ENCODE data around the gene INPP4B.

The INPP4B gene

GRCh38 chr4:142282870-142283431 is 563.1 kb downstream of the INPP4B start:
- no peak for DNase-seq

- DNase-seq = no peak
Measured at GRCh38 chr4:142281999-142282398, 564.1 kb downstream of the INPP4B start.

- DNase-seq = no peak
Measured at GRCh38 chr4:142278663-142279062, 567.4 kb downstream of the INPP4B start.

- DNase-seq = no peak
Measured at GRCh38 chr4:142278171-142278570, 567.9 kb downstream of the INPP4B start.

- no peak for DNase-seq
Measured at GRCh38 chr4:142274137-142274536, 572.0 kb downstream of the INPP4B start.

GRCh38 chr4:142272452-142272851 is 573.6 kb downstream of the INPP4B start:
- no peak for DNase-seq

GRCh38 chr4:142271832-142272231 is 574.3 kb downstream of the INPP4B start:
- DNase-seq = no peak

- no peak for DNase-seq
Measured at GRCh38 chr4:142267101-142267500, 579.0 kb downstream of the INPP4B start.

GRCh38 chr4:142265946-142266345 is 580.2 kb downstream of the INPP4B start:
- DNase-seq = no peak

GRCh38 chr4:142265536-142265935 is 580.6 kb downstream of the INPP4B start:
- no peak for DNase-seq

GRCh38 chr4:142264961-142265360 is 581.1 kb downstream of the INPP4B start:
- no peak for DNase-seq

- no peak for DNase-seq
Measured at GRCh38 chr4:142262956-142263355, 583.1 kb downstream of the INPP4B start.

- DNase-seq = no peak
Measured at GRCh38 chr4:142248946-142249345, 597.2 kb downstream of the INPP4B start.

GRCh38 chr4:142243255-142243654 is 602.8 kb downstream of the INPP4B start:
- no peak for DNase-seq

- no peak for DNase-seq
Measured at GRCh38 chr4:142242156-142242555, 603.9 kb downstream of the INPP4B start.

- no peak for DNase-seq
Measured at GRCh38 chr4:142238589-142238988, 607.5 kb downstream of the INPP4B start.

GRCh38 chr4:142236268-142236667 is 609.8 kb downstream of the INPP4B start:
- no peak for DNase-seq

GRCh38 chr4:142231787-142232186 is 614.3 kb downstream of the INPP4B start:
- DNase-seq = no peak

- DNase-seq = no peak
Measured at GRCh38 chr4:142230991-142231390, 615.1 kb downstream of the INPP4B start.

GRCh38 chr4:142226014-142226413 is 620.1 kb downstream of the INPP4B start:
- no peak for DNase-seq

GRCh38 chr4:142222127-142222526 is 624.0 kb downstream of the INPP4B start:
- DNase-seq = no peak

GRCh38 chr4:142218726-142219125 is 627.4 kb downstream of the INPP4B start:
- no peak for DNase-seq

- DNase-seq = no peak
Measured at GRCh38 chr4:142211444-142211843, 634.7 kb downstream of the INPP4B start.

- DNase-seq = no peak
Measured at GRCh38 chr4:142203505-142203904, 642.6 kb downstream of the INPP4B start.

Data from activated naive CD4-positive, alpha-beta T cell (primary cell).